Measurements from ENCODE around the gene SCYL2. TPM values are rescaled to one million over a fixed set of nuclear protein-coding genes. Genes with fewer than 3 reads are reported as not detected.

SCYL2 gene
- total RNA-seq, 1 experiment from 2014 or later = 37.1 TPM

- Mint-ChIP-seq H3K9me3 (peaks cover 20% of the 10 kb centered on the region), H3K4me1 (no peaks in the 10 kb centered on the region), H3K4me3 (no peak overlapping the region), H3K27me3 (ENCODE audit: low read depth) (no peaks in the 10 kb centered on the region), H3K27ac (no peak overlapping the region), H3K36me3 (peaks cover 33% of the 10 kb centered on the region)
- no peak for TF ChIP-seq ZNF232 (CRISPR knock-in tag; IDR thresholded peaks at IDR 0.05)
- no peak for TF ChIP-seq SP1 (CRISPR knock-in tag; conservative IDR thresholded peaks at IDR 0.05)
- no peak for TF ChIP-seq FOXK1 (CRISPR knock-in tag; IDR thresholded peaks at IDR 0.05)
- TF ChIP-seq, protein P1, sequence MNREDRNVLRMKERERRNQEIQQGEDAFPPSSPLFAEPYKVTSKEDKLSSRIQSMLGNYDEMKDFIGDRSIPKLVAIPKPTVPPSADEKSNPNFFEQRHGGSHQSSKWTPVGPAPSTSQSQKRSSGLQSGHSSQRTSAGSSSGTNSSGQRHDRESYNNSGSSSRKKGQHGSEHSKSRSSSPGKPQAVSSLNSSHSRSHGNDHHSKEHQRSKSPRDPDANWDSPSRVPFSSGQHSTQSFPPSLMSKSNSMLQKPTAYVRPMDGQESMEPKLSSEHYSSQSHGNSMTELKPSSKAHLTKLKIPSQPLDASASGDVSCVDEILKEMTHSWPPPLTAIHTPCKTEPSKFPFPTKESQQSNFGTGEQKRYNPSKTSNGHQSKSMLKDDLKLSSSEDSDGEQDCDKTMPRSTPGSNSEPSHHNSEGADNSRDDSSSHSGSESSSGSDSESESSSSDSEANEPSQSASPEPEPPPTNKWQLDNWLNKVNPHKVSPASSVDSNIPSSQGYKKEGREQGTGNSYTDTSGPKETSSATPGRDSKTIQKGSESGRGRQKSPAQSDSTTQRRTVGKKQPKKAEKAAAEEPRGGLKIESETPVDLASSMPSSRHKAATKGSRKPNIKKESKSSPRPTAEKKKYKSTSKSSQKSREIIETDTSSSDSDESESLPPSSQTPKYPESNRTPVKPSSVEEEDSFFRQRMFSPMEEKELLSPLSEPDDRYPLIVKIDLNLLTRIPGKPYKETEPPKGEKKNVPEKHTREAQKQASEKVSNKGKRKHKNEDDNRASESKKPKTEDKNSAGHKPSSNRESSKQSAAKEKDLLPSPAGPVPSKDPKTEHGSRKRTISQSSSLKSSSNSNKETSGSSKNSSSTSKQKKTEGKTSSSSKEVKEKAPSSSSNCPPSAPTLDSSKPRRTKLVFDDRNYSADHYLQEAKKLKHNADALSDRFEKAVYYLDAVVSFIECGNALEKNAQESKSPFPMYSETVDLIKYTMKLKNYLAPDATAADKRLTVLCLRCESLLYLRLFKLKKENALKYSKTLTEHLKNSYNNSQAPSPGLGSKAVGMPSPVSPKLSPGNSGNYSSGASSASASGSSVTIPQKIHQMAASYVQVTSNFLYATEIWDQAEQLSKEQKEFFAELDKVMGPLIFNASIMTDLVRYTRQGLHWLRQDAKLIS (CRISPR knock-in tag; IDR thresholded peaks at IDR 0.05; ENCODE audit: borderline replicate concordance) = no peak
- TF ChIP-seq ZNF671 (CRISPR knock-in tag; IDR thresholded peaks at IDR 0.05) = no peak
- TF ChIP-seq SMAD4 (CRISPR knock-in tag; IDR thresholded peaks at IDR 0.05) = no peak
- no peak for TF ChIP-seq ELF4 (CRISPR knock-in tag; IDR thresholded peaks at IDR 0.05; ENCODE audit: low read depth)
- TF ChIP-seq ZBTB43 (CRISPR knock-in tag; IDR thresholded peaks at IDR 0.05) = no peak
- no peak for TF ChIP-seq ZNF416 (CRISPR knock-in tag; IDR thresholded peaks at IDR 0.05)
- TF ChIP-seq RORB (CRISPR knock-in tag; IDR thresholded peaks at IDR 0.05) = no peak
- ATAC-seq (no peak), DNase-seq (ENCODE audit: low spot score) (no peak)
- POLR2A ChIA-PET = no interaction called here
- CTCF ChIA-PET = no interaction called here
Observed at GRCh38 chr12:100311317-100311716, 44.3 kb downstream of the SCYL2 start.

- TF ChIP-seq SOX15 (CRISPR knock-in tag; IDR thresholded peaks at IDR 0.05) = no peak
- no peak for TF ChIP-seq CREB1 (CRISPR knock-in tag; IDR thresholded peaks at IDR 0.05)
- no peak for TF ChIP-seq SMAD3 (CRISPR knock-in tag; IDR thresholded peaks at IDR 0.05; ENCODE audit: borderline replicate concordance)
- TF ChIP-seq CREM (CRISPR knock-in tag; IDR thresholded peaks at IDR 0.05) = no peak
- ATAC-seq = no peak
- ChIA-PET POLR2A (no interaction called here), CTCF (interaction anchor here (1.6 kb wide), 1 partner anchor 87 kb away, joined by 5 read pairs; no protein-coding TSS in a partner anchor)
- Mint-ChIP-seq H3K27me3 (ENCODE audit: low read depth) (no peaks in the 10 kb centered on the region), H3K4me3 (no peak overlapping the region), H3K36me3 (peaks cover 25% of the 10 kb centered on the region), H3K4me1 (no peaks in the 10 kb centered on the region), H3K27ac (no peak overlapping the region), H3K9me3 (no peaks in the 10 kb centered on the region)
- no peak for DNase-seq (ENCODE audit: low spot score)
Observed at GRCh38 chr12:100317371-100317770, 50.4 kb downstream of the SCYL2 start.

DNA sequence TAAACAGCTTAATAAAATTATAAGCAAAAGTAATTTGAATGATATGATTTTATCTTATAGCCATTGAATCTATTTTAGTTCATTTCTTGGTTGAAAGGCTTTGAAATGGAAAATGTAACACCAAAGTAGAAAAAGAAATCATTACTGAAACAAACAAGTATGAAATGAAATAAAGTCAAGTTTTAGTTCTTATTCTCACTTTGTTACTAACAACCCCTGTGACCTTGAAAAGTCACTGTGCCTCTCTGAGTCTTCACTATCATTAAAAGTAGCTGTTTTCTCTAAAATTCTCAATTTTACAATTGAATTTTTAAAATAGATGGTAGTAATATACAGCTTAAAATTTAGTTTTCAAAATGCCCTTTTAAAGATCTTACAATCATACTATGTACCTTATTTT lies 57.5 kb downstream of the SCYL2 start:
- Mint-ChIP-seq H3K27me3 (ENCODE audit: low read depth) (no peaks in the 10 kb centered on the region), H3K9me3 (no peaks in the 10 kb centered on the region), H3K4me3 (no peak overlapping the region), H3K36me3 (peaks cover 16% of the 10 kb centered on the region), H3K4me1 (peaks cover 14% of the 10 kb centered on the region), H3K27ac (no peak overlapping the region)
- ChIA-PET POLR2A (no interaction called here), CTCF (interaction anchor here (1.0 kb wide), 1 partner anchor 89 kb away, joined by 3 read pairs; no protein-coding TSS in a partner anchor)
- no peak for ATAC-seq
- DNase-seq (ENCODE audit: low spot score) = no peak
- TF ChIP-seq ZNF281 (CRISPR knock-in tag; IDR thresholded peaks at IDR 0.05) = no peak
- no peak for TF ChIP-seq ZNF232 (CRISPR knock-in tag; IDR thresholded peaks at IDR 0.05)
- TF ChIP-seq ZNF416 (CRISPR knock-in tag; IDR thresholded peaks at IDR 0.05) = no peak
- no peak for TF ChIP-seq ELF4 (CRISPR knock-in tag; IDR thresholded peaks at IDR 0.05; ENCODE audit: low read depth)
- TF ChIP-seq ZNF423 (CRISPR knock-in tag; IDR thresholded peaks at IDR 0.05) = no peak
- no peak for TF ChIP-seq GABPB1 (CRISPR knock-in tag; IDR thresholded peaks at IDR 0.05)
- no peak for TF ChIP-seq RELA (CRISPR knock-in tag; IDR thresholded peaks at IDR 0.05; ENCODE audit: borderline replicate concordance)
- TF ChIP-seq ZNF532 (CRISPR knock-in tag; IDR thresholded peaks at IDR 0.05; ENCODE audit: borderline replicate concordance) = no peak

Data from WTC11 (cell line).